Stimulated activated CD8-positive, alpha-beta memory T cell treated with anti-CD3 and anti-CD28 coated beads, Interleukin-7, amount 100 ng/mL, for 4 hours (primary cell): ENCODE results near the gene RABL6.
"Not testable (repeated sequence)": the region's sequence is repeated elsewhere in the genome, so short reads cannot be mapped to it uniquely, and the experiment has no call there.

ENCODE experiments used
- DNase-seq, 2 donors: peaks; one replicate each; pipeline ENCODE4 v3.0.0-alpha.2; 2020; ENCODE audit warnings: low read depth in 2 of 2

The RABL6 gene

GRCh38 chr9:136775191-136775590, 32.6 kb upstream of the RABL6 start:
- no peak for DNase-seq

GRCh38 chr9:136776947-136777346, 30.8 kb upstream of the RABL6 start:
- DNase-seq: no peak

DNA sequence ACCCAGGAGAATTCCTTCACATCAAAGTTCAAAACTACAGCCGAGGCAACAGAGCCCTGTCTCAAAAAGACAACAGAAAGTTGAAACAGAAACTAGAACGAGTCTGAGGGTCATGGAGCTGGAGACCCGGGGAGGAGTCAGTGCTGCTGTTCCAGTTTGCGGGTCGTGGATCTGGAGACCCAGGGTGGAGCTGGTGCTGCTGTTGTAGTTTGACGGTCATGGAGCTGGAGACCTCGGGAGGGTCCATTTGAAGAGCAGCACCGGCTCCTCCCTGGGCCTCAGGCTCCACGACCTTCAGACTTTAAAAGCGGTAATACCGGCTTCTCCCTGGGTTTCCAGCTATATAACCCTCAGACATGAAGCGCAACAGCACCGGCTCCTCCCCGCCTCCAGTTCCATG, 30.4 kb upstream of the RABL6 start:
- no peak for DNase-seq

DNA sequence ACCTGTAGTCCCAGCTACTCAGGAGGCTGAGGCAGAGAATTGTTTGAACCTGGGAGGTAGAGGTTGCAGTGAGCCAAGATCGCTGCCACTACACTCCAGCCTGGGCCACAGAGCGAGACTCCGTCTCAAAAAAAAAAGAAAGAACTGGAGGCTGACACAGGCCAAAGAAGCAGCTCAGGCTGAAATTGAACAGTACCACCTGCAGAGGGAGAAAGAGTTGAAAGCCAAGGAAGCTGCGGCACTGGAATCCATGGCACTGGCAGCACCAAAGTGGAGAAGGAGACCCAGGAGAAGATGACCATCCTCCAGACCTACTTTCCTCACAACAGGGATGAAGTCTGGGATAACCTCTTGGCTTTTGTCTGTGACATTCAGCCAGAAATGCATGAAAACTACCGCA, 27.9 kb upstream of the RABL6 start:
- no peak for DNase-seq

DNA sequence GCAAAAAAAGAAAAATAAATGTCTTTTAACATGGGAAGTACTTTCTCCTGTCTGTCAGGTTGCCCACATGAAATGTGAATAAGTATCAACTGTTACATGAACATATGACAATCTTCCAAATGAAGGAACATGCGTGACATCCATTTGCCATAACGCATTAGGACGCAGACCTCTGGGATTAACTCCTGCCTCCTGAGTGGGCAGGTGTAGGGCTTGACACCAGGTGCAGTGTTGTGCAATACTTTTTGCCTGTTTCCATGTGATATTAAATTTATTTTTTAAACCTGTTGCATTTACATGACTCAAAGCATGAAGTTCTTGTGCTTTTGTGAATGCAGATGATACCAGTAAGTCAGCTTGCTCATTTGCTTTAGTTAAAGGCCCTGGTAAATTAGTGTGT, 25.3 kb upstream of the RABL6 start:
- no peak for DNase-seq

GRCh38 chr9:136784249-136784996, 23.3 kb upstream of the RABL6 start:
- no peak for DNase-seq

- DNase-seq: no peak
These were observed 22.8 kb upstream of the RABL6 start for GRCh38 chr9:136784997-136785361.

GRCh38 chr9:136785565-136786355, 22.0 kb upstream of the RABL6 start:
- not testable (repeated sequence) for DNase-seq

DNA sequence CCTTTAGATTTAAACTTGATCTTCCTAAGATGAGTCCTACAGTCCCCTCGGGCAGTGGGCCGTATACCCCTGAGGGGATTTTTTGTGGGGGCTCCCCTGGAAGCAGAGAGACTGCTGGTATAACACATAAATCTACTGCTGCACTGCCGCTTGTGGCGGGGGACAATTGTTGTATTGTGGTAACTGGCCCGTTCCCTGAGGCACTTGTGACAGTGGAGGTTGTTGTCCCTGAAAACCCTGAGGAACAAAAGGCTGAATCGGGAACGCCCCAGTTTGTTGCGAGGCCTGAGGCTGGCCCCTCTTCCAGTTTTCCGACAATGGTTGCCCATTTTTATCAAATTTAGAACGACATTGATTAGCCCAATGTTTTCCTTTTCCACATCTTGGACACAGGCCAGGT, 21.3 kb upstream of the RABL6 start:
- no peak for DNase-seq

DNA sequence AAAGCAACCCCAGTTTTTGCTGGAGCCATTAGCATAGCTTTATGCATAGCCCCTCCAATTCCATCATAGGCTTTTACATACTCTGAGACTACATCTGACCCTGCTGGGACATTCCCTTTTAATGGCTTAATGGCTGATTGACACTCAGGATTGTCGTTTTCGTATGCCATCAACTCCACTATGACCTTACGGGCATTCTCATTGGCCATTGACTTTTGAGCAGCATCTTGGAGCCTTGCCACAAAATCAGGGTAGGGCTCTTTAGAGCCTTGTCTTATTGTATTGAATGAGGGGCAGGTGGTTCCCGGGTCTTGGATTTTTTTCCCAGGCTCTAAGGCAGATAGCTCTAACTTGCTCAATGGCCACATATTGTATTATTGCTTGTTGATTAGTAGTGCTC, 20.8 kb upstream of the RABL6 start:
- DNase-seq: not testable (repeated sequence)

- peak; percentile 42 to 56 for DNase-seq
These were observed 19.9 kb upstream of the RABL6 start for GRCh38 chr9:136787690-136788400.

- not testable (repeated sequence) for DNase-seq
These were observed 18.9 kb upstream of the RABL6 start for GRCh38 chr9:136788644-136789522.

GRCh38 chr9:136789523-136789937, 18.2 kb upstream of the RABL6 start:
- no peak for DNase-seq

DNA sequence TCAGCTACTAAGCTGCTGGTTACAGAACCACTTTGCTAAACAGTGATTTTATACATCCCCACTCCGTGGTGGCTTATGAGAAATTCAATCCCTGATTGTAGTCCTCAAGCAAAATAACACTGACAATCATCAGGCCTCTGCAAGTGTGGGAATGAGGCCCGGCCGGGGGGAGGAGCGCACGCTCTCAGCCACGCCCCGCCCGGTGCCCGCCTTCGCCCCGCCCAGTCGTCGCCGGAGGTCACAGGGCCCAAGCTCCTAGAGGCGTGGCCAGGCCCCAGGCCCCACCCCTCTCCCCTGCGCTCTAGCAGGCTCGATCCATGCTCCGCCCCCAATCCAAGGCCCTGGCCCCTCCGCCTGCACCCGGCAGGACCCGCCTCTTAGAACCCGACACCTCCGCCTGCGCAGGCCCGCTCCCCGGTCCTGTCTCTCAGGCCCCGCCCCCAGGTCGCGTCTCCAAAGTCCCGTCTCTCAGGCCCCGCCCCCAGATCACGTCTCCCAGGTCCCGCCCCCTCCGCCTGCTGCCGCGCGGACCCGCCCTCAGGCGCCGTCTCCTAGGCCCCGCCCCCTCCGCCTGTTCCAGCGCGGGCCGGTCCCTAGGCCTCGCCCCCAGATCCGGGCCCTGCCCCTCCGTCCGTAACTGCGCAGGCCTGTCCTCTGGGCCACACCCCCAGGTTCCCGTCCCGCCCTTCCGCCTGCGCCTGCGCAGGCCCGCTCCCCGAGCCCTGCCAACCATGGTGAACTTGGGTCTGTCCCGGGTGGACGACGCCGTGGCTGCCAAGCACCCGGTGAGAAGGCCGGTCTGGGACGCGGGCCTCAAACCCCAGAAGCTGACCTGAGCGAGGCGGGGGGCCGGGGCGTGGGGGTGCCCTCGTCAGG, 16.9 kb upstream of the RABL6 start, which contains the start of gene TMEM141:
TMEM141 (plus strand) TSS at position 705 of the 876 bp plus-strand sequence; CDS start at position 732, 27 bp downstream.
- peak; percentile 99 to 100 for DNase-seq

DNA sequence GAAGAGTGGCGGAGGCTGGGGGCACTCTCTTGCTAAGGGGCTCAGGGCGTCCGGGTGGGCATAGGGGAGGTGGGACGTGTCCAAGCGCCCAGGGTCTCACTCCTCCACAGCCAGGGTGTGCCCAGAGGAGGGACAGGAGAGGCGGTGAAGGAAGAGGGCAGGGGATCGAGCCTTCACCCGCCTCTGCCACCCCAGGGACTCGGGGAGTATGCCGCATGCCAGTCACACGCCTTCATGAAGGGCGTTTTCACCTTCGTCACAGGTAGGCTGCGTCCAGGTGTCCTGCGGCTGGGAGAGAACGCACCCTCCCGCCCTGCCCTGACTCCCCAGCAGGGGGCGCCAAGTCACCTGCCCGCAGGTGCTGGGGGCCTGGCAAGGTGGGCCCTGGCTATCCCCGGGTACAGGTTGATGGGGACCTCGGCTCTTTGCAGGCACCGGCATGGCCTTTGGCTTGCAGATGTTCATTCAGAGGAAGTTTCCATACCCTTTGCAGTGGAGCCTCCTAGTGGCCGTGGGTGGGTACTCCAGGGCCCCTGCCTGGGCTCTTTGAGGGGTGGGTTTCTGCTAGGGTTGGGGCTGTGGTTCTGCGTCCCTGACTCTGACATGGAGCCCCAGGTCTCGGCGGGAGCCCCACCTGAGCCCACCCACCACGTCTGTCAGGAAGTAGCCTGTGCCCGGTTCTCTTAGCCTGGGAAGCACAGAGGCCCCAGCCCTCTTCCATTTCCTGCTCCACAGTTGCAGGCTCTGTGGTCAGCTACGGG, 16.1 kb upstream of the RABL6 start:
- DNase-seq: peak; percentile 43 to 46

GRCh38 chr9:136792321-136793085, 15.2 kb upstream of the RABL6 start:
- no peak for DNase-seq

GRCh38 chr9:136793086-136793946, 14.4 kb upstream of the RABL6 start:
- DNase-seq: no peak
